MM.1S (cell line): ENCODE measurements around the gene ICAM1.

ENCODE experiments used
- DNase-seq: peaks from one replicate; pipeline ENCODE4 v3.0.0-alpha.2; 2015
- H2AFZ ChIP-seq: fragments of 300-600 bp; sonication (generic); 2 replicates; pipeline ENCODE4 v1.6.0; 2016; ENCODE audit warnings: antibody characterized with exemption, low read length
- H3F3A ChIP-seq: fragments of 300-600 bp; sonication (generic); 2 replicates; pipeline ENCODE4 v1.6.1; 2016; ENCODE audit warnings: mild to moderate bottlenecking, antibody characterized with exemption, low read length, moderate library complexity, mixed read lengths; ENCODE audit not compliant: insufficient read depth
- H3K27ac ChIP-seq: fragments of 300-600 bp; sonication (generic); 2 replicates; pipeline ENCODE4 v1.5.1; 2016; ENCODE audit warnings: mild to moderate bottlenecking, low read length
- H3K27me3 ChIP-seq: fragments of 300-600 bp; sonication (generic); replicated peaks from 2 replicates; pipeline ENCODE4 v1.6.0; 2016; ENCODE audit warnings: low read length; ENCODE audit not compliant: insufficient read depth
- H3K36me3 ChIP-seq: fragments of 300-600 bp; sonication (generic); replicated peaks from 2 replicates; pipeline ENCODE4 v1.6.1; 2016; ENCODE audit warnings: mild to moderate bottlenecking, low read length, mixed read lengths; ENCODE audit not compliant: insufficient read depth
- H3K4me1 ChIP-seq: fragments of 300-600 bp; sonication (generic); 2 replicates; pipeline ENCODE4 v1.6.1; 2016; ENCODE audit warnings: low read length, mixed read lengths
- H3K4me2 ChIP-seq: fragments of 300-600 bp; sonication (generic); 2 replicates; pipeline ENCODE4 v1.6.0; 2016; ENCODE audit warnings: low read depth, low read length
- H3K4me3 ChIP-seq: fragments of 300-600 bp; sonication (generic); 2 replicates; pipeline ENCODE4 v1.5.1; 2016; ENCODE audit warnings: low read length, mixed read lengths
- H3K79me2 ChIP-seq: fragments of 300-600 bp; sonication (generic); 2 replicates; pipeline ENCODE4 v1.6.1; 2016; ENCODE audit warnings: mixed run types, low read length, mixed read lengths
- H3K9ac ChIP-seq: fragments of 300-600 bp; sonication (generic); 2 replicates; pipeline ENCODE4 v1.6.1; 2016; ENCODE audit warnings: low read length, mixed read lengths
- H3K9me2 ChIP-seq: fragments of 300-600 bp; sonication (generic); replicated peaks from 2 replicates; pipeline ENCODE4 v1.6.1; 2016; ENCODE audit warnings: mild to moderate bottlenecking, low read length, mixed read lengths; ENCODE audit not compliant: insufficient read depth
- H3K9me3 ChIP-seq: fragments of 300-600 bp; sonication (generic); replicated peaks from 2 replicates; pipeline ENCODE4 v1.6.1; 2016; ENCODE audit warnings: mild to moderate bottlenecking, low read length, mixed read lengths; ENCODE audit not compliant: insufficient read depth
- H4K20me1 ChIP-seq: fragments of 300-600 bp; sonication (generic); 2 replicates; pipeline ENCODE4 v1.6.1; 2016; ENCODE audit warnings: mild to moderate bottlenecking, low read length, moderate library complexity, mixed read lengths; ENCODE audit not compliant: insufficient read depth
- EZH2 ChIP-seq: fragments of 300-600 bp; sonication (generic); optimal IDR thresholded peaks from 2 replicates; pipeline ENCODE3; 2017; ENCODE audit warnings: low read depth, mild to moderate bottlenecking, antibody characterized with exemption, low read length, mixed read lengths
- EZH2phosphoT487 ChIP-seq: fragments of 300-600 bp; sonication (generic); IDR thresholded peaks from 2 replicates; pipeline ENCODE4 v1.6.1; 2018; ENCODE audit warnings: antibody characterized with exemption, low read length
- TF ChIP-seq, protein P1 (sequence below): fragments of 300-600 bp; sonication (generic); IDR thresholded peaks from 2 replicates; pipeline ENCODE4 v1.5.1; 2016; ENCODE audit warnings: antibody characterized with exemption, low read length, mixed read lengths

The ICAM1 gene

DNA sequence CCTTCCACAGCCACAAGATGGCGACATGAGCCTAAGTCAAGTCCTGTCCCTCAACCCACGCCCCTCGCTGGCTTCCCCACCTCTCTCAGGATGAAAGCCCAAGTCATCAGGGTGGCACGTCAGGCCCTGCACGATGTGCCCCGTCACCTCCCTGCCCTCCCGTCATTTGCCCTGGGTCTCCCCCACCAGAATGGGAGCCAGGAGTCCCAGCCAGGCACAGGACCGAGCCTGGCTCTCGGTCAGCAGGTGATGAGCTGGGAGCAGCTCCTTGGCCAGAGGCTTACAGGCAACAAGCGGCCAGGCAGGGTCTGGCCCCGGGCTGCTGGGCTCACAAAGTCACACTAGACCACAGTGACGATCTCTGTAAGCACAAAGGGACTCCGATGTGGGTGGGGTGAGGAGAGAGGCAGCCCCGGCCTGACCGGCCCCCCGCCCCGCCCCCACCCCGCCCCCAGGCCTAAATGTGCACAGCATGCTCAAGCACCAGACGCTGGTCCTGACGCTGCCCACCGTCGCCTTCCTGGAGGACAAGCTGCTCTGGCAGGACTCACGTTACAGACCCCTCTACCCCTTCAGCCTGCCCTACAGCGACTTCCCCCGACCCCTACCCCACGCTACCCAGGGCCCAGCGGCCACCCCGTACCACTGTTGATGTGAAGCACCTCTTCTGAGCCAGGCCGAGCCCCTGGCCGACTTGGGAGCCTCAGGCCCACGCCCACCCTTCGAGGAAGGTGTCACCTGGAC is 11.6 kb upstream of the ICAM1 start:
- Histone ChIP-seq H3K4me2 (no peak overlapping the region), H3K4me3 (no peak overlapping the region), H3F3A (no peaks in the 10 kb centered on the region), H4K20me1 (no peaks in the 10 kb centered on the region), H3K9me2 (no peaks in the 10 kb centered on the region), H3K36me3 (peaks cover 1% of the 10 kb centered on the region; the same call in 1 of the 2 replicates), H3K79me2 (peaks cover 9% of the 10 kb centered on the region), H3K27ac (no peak overlapping the region), H3K9ac (no peak overlapping the region), H3K9me3 (no peaks in the 10 kb centered on the region), H3K27me3 (no peaks in the 10 kb centered on the region), H2AFZ (no peak overlapping the region), H3K4me1 (no peaks in the 10 kb centered on the region)
- TF ChIP-seq EZH2phosphoT487 (no peak), EZH2 (no peak)
- TF ChIP-seq, protein P1, sequence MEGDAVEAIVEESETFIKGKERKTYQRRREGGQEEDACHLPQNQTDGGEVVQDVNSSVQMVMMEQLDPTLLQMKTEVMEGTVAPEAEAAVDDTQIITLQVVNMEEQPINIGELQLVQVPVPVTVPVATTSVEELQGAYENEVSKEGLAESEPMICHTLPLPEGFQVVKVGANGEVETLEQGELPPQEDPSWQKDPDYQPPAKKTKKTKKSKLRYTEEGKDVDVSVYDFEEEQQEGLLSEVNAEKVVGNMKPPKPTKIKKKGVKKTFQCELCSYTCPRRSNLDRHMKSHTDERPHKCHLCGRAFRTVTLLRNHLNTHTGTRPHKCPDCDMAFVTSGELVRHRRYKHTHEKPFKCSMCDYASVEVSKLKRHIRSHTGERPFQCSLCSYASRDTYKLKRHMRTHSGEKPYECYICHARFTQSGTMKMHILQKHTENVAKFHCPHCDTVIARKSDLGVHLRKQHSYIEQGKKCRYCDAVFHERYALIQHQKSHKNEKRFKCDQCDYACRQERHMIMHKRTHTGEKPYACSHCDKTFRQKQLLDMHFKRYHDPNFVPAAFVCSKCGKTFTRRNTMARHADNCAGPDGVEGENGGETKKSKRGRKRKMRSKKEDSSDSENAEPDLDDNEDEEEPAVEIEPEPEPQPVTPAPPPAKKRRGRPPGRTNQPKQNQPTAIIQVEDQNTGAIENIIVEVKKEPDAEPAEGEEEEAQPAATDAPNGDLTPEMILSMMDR, result peak; percentile 68
- DNase-seq, result peak; percentile 81

DNA sequence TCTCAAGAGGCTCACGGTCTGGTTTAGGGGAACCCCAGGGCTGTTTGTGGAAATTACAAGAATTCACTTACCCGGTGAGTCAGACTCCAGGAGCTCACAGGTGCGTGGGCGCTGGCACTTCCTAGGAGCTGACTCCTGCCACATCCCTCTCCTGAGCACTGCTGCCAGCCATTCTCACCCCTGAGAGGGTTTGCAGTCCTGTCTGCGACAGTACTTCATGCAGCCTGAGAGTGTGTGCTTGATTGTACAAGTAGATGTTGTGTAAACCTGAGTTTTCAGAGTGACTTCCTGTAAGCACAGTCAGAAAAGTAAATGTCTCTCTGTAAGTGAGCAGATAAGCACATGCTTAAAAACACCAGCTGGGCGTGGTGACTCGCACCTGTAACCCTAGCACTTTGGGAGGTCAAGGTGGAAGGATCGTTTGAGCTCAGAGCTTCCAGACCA is 10.8 kb upstream of the ICAM1 start:
- H3K79me2 ChIP-seq, result peaks cover 3% of the 10 kb centered on the region; the same call in 1 of the 2 replicates
- no peaks in the 10 kb centered on the region for H3K27me3 ChIP-seq
- H3K4me3 ChIP-seq, result no peak overlapping the region
- H3F3A ChIP-seq, result no peaks in the 10 kb centered on the region
- H3K27ac ChIP-seq, result no peak overlapping the region
- H3K9me2 ChIP-seq, result no peaks in the 10 kb centered on the region
- no peak overlapping the region for H3K9ac ChIP-seq
- H3K9me3 ChIP-seq, result no peaks in the 10 kb centered on the region
- TF ChIP-seq EZH2phosphoT487 (no peak), EZH2 (no peak)
- TF ChIP-seq, protein P1, result no peak
- H3K36me3 ChIP-seq, result no peaks in the 10 kb centered on the region; the same call in 1 of the 2 replicates
- H2AFZ ChIP-seq, result no peak overlapping the region
- no peaks in the 10 kb centered on the region for H4K20me1 ChIP-seq
- no peak for DNase-seq
- no peaks in the 10 kb centered on the region for H3K4me1 ChIP-seq
- H3K4me2 ChIP-seq, result no peak overlapping the region

DNA sequence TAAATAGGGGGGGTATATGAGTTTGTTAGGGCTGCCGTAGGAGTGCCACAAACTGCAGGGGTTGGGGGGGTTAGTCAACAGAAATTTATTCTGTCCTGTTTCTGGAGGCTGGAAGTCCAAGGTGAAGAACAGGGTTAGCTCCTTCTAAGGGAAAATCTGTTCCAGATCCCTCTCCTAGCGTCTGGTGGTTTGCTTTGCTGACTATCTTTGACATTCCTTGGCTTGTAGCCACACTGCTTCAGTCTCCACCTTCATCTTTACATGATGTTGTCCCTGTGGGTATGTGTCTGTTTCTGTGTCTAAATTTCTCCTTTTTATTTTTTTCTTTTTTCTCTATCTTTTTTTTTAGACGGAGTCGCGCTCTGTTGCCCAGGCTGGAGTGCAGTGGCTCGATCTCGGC is 8.1 kb upstream of the ICAM1 start:
- Histone ChIP-seq H3K27ac (no peak overlapping the region), H4K20me1 (no peaks in the 10 kb centered on the region), H3K9ac (no peak overlapping the region), H2AFZ (no peak overlapping the region), H3F3A (no peaks in the 10 kb centered on the region), H3K4me2 (no peak overlapping the region), H3K79me2 (no peaks in the 10 kb centered on the region), H3K36me3 (no peaks in the 10 kb centered on the region), H3K4me3 (no peak overlapping the region), H3K4me1 (no peaks in the 10 kb centered on the region), H3K9me3 (no peaks in the 10 kb centered on the region), H3K9me2 (no peaks in the 10 kb centered on the region), H3K27me3 (no peaks in the 10 kb centered on the region)
- DNase-seq, result no peak
- TF ChIP-seq EZH2phosphoT487, result no peak
- TF ChIP-seq EZH2, result no peak
- TF ChIP-seq, protein P1, result no peak
